Gastroesophageal sphincter (tissue), 3 donors: ENCODE results near the gene RAB25.

Experiments used
- CTCF ChIP-seq, 4 experiments: fragments of 200-600 bp in 2 of 4; fragments of 450-650 bp in 2 of 4; sonication (generic) in 1 of 4; IDR thresholded peaks; one replicate each; pipeline ENCODE4 v1.5.1; 2017 to 2019; ENCODE audit warnings: antibody characterized with exemption in 4 of 4, mild to moderate bottlenecking in 2 of 4, moderate library complexity in 2 of 4
- EP300 ChIP-seq: sonication (generic); formaldehyde crosslinking; IDR thresholded peaks from one replicate; pipeline ENCODE4 v1.6.1; 2017; ENCODE audit warnings: antibody characterized with exemption, mild to moderate bottlenecking
- POLR2A ChIP-seq, 2 donors: fragments of 450-650 bp; IDR thresholded peaks; one replicate each; pipeline ENCODE4 v1.6.1; 2017; ENCODE audit warnings: antibody characterized with exemption in 2 of 2, mild to moderate bottlenecking in 2 of 2, moderate library complexity in 1 of 2

GRCh38 chr1:156080241-156080862 is 19.4 kb downstream of the RAB25 start:
- TF ChIP-seq CTCF (IDR thresholded peaks at IDR 0.05) = no peak
- no peak for TF ChIP-seq EP300
- TF ChIP-seq POLR2A (IDR thresholded peaks at IDR 0.05) = no peak
